ENCODE measurements around the gene MYL3. TPM values are rescaled to one million over a fixed set of nuclear protein-coding genes. Genes with fewer than 3 reads are reported as not detected.

Gene MYL3
- total and polyA plus RNA-seq, 5 donors from 2014 or later: not detected

DNA sequence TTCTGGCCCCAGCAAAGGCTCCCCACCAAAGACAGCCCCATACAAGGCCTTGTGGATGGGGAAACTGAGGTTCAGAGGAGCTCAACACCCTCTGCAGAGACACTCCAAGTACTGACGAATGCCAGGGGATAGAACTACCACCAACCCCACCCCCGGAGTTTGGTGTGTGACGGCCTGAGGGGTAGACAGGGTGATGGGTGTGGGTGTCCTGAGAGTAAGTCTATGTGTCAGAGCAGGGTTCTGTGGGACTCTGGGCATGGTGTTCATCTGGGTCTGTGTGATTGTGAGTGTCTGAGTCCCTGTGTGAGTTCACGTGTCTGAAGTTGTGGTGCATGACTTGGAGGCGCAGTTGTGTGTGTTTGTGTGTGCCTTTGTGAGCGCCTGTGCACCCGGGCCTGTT lies 21.7 kb upstream of the MYL3 start:
- no peaks in the 10 kb centered on the region for H3K36me3 ChIP-seq (ENCODE audit: control insufficient read depth, insufficient read depth, low read length)
- no peak overlapping the region for H3K27ac Mint-ChIP-seq
- H3K27me3 ChIP-seq (ENCODE audit: control insufficient read depth, insufficient read depth, low read length): peaks cover 15% of the 10 kb centered on the region
- peaks cover 0 to 3% (median 0%) of the 10 kb centered on the region in 7 donors for H3K9me3 Mint-ChIP-seq
- H3K27me3 Mint-ChIP-seq: peaks cover 67% of the 10 kb centered on the region
- H3K4me3 ChIP-seq (ENCODE audit: low read depth, low read length): no peak overlapping the region
- peaks cover 21% of the 10 kb centered on the region for H3K4me1 ChIP-seq (ENCODE audit: control insufficient read depth, insufficient read depth, low read length, poor library complexity, severe bottlenecking)
- H3K4me3 Mint-ChIP-seq: peak overlapping the region in 1 of 4 donors; percentile 52
- no peaks in the 10 kb centered on the region for H3K36me3 Mint-ChIP-seq
- no peak overlapping the region for H3K27ac ChIP-seq (ENCODE audit: insufficient read depth, low read length, poor library complexity, severe bottlenecking)
- no peak for DNase-seq
- no peaks in the 10 kb centered on the region for H3K9me3 ChIP-seq (ENCODE audit: control insufficient read depth in 2 of 2, low read length in 2 of 2)
- peaks cover 0 to 16% (median 3%) of the 10 kb centered on the region in 4 donors for H3K4me1 Mint-ChIP-seq
- ATAC-seq (ENCODE audit: low read depth in 2 of 2): no peak

DNA sequence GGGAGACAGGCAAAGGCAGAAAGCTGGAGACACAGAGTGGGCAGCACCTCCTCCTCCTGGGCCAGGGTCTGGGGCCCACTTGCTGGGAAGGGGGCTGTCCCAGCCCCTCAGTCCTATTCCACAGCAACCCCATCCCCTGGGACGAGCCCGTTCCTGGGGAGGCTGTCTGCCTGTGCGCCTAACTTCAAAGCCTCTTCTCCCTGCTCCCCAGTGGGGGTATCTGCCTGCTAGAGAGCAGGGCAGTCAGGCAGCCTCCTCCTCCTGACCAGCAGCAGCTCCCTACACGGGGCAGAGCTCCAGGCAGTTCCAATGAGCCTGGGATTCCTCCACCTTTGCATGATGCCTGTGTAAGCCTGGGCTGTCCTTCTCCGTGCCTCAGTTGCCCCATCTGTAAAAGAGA lies 21.2 kb upstream of the MYL3 start:
- Histone ChIP-seq H3K27ac (ENCODE audit: insufficient read depth, low read length, poor library complexity, severe bottlenecking) (no peak overlapping the region), H3K9me3 (ENCODE audit: control insufficient read depth in 2 of 2, low read length in 2 of 2) (no peaks in the 10 kb centered on the region), H3K36me3 (ENCODE audit: control insufficient read depth, insufficient read depth, low read length) (no peaks in the 10 kb centered on the region), H3K4me3 (ENCODE audit: low read depth, low read length) (no peak overlapping the region), H3K4me1 (ENCODE audit: control insufficient read depth, insufficient read depth, low read length, poor library complexity, severe bottlenecking) (peaks cover 21% of the 10 kb centered on the region), H3K27me3 (ENCODE audit: control insufficient read depth, insufficient read depth, low read length) (peaks cover 15% of the 10 kb centered on the region)
- Mint-ChIP-seq H3K4me1 (peaks cover 0 to 17% (median 3%) of the 10 kb centered on the region in 4 donors), H3K27me3 (peaks cover 64% of the 10 kb centered on the region), H3K9me3 (peaks cover 0 to 3% (median 0%) of the 10 kb centered on the region in 7 donors), H3K4me3 (peak overlapping the region in 1 of 4 donors; percentile 52), H3K36me3 (no peaks in the 10 kb centered on the region), H3K27ac (no peak overlapping the region)
- ATAC-seq (ENCODE audit: low read depth in 2 of 2): no peak
- DNase-seq: no peak

DNA sequence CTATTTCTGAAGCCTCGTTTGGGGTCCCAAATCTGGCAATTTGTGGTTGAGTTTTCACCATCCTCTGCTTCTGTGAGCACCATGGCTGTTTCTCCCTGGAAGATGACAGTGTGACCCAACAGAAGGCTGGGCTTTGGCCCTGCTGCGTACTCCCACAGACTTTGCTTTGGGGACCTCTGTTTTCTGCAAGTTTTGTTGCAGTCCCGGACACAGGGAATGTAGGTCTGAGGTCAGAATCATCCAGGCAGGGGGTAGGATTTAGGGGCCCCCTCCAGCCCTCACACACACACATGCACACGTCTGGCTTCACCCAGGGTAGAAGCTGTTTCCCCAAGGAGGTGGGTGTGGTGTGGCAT lies 20.6 kb upstream of the MYL3 start:
- Mint-ChIP-seq H3K4me3 (peak overlapping the region in 3 of 4 donors; percentile 48 to 58 (median 58)), H3K27ac (no peak overlapping the region), H3K36me3 (no peaks in the 10 kb centered on the region), H3K27me3 (peaks cover 62% of the 10 kb centered on the region), H3K9me3 (peaks cover 0 to 3% (median 0%) of the 10 kb centered on the region in 7 donors), H3K4me1 (peaks cover 0 to 17% (median 3%) of the 10 kb centered on the region in 4 donors)
- no peaks in the 10 kb centered on the region for H3K9me3 ChIP-seq (ENCODE audit: control insufficient read depth in 2 of 2, low read length in 2 of 2)
- peaks cover 21% of the 10 kb centered on the region for H3K4me1 ChIP-seq (ENCODE audit: control insufficient read depth, insufficient read depth, low read length, poor library complexity, severe bottlenecking)
- H3K36me3 ChIP-seq (ENCODE audit: control insufficient read depth, insufficient read depth, low read length): no peaks in the 10 kb centered on the region
- H3K27me3 ChIP-seq (ENCODE audit: control insufficient read depth, insufficient read depth, low read length): peaks cover 15% of the 10 kb centered on the region
- H3K4me3 ChIP-seq (ENCODE audit: low read depth, low read length): no peak overlapping the region
- ATAC-seq (ENCODE audit: low read depth in 2 of 2) (no peak), DNase-seq (no peak)
- no peak overlapping the region for H3K27ac ChIP-seq (ENCODE audit: insufficient read depth, low read length, poor library complexity, severe bottlenecking)

DNA sequence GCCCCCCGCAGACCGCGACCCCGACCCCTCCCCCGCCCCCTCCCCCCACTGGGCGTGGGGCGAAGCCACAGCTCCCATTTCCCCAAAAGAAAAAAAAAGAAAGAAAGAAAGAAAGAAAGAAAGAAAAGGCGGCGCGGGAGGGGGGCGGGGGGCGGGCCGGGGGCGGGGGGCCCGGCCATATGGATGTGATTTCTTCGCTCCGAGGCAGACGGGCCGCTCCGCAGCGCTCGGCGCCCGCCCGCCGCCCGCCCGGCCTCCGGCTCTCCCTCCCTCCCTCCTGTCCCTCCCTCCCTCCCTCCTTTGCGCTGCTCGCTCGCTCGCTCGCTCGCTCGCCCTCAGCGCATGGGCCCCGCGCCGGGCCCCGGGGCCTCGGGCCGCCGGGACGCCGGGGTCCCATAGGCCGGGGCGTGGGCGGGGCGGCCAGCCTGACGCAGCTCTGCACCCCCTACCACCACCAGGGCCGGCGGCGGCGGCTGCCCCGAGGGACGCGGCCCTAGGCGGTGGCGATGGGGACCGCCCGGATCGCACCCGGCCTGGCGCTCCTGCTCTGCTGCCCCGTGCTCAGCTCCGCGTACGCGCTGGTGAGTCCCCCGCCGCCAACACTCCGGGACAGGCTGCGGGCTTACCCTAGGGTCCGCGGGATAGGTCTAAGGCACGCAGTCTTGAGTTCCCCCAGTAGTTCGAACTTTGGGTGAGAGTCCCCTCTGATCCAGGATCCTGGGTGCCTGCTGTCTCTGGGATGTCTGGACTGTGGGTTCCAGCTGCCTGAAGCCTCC lies 20.0 kb upstream of the MYL3 start:
- H3K36me3 Mint-ChIP-seq: no peaks in the 10 kb centered on the region
- Histone ChIP-seq H3K4me3 (ENCODE audit: low read depth, low read length) (no peak overlapping the region), H3K27ac (ENCODE audit: insufficient read depth, low read length, poor library complexity, severe bottlenecking) (no peak overlapping the region), H3K27me3 (ENCODE audit: control insufficient read depth, insufficient read depth, low read length) (peaks cover 15% of the 10 kb centered on the region), H3K4me1 (ENCODE audit: control insufficient read depth, insufficient read depth, low read length, poor library complexity, severe bottlenecking) (peaks cover 21% of the 10 kb centered on the region), H3K9me3 (ENCODE audit: control insufficient read depth in 2 of 2, low read length in 2 of 2) (no peaks in the 10 kb centered on the region), H3K36me3 (ENCODE audit: control insufficient read depth, insufficient read depth, low read length) (no peaks in the 10 kb centered on the region)
- H3K27ac Mint-ChIP-seq: no peak overlapping the region
- ATAC-seq (ENCODE audit: low read depth in 2 of 2): no peak
- DNase-seq: no peak
- peaks cover 0 to 17% (median 3%) of the 10 kb centered on the region in 4 donors for H3K4me1 Mint-ChIP-seq
- H3K4me3 Mint-ChIP-seq: peak overlapping the region in 3 of 4 donors; percentile 48 to 58 (median 58)
- H3K9me3 Mint-ChIP-seq: peaks cover 0 to 3% (median 0%) of the 10 kb centered on the region in 7 donors
- H3K27me3 Mint-ChIP-seq: peaks cover 60% of the 10 kb centered on the region

DNA sequence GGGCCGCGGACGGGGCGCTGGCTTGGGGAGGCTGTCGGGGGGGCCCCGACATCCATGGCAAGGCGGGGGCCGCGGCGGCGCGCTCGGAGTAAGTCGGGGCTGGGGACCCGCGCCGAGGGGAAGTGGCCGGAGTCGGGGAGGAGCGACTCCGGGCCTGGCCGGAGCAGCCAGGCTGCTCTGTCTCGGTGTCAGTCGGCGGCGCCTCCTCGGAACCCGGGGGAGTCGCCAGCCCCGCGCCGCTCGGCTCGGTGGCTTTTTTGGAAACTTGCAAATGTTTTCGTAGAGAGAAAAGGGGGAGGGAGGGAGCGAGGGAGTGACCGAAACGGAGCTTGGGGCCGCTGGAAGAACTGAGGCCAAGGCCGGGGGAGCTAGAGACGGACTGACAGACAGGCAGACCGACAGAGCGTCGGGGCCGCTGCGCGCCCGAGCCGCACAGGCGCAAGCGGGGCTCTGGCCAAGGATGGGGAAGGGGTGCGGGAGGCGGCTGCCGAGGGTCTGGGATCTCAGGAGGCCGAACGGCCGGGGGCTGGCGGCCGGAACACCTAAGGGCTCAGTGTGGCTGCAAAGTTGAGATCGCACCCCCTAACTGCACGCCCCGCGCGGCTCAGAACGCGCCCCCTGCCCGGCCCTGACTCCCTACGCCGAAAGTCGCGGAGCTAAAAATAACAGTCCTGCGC lies 19.3 kb upstream of the MYL3 start:
- H3K36me3 Mint-ChIP-seq: no peaks in the 10 kb centered on the region
- no peak for ATAC-seq (ENCODE audit: low read depth in 2 of 2)
- H3K36me3 ChIP-seq (ENCODE audit: control insufficient read depth, insufficient read depth, low read length): no peaks in the 10 kb centered on the region
- no peak overlapping the region for H3K27ac ChIP-seq (ENCODE audit: insufficient read depth, low read length, poor library complexity, severe bottlenecking)
- H3K27ac Mint-ChIP-seq: no peak overlapping the region
- H3K4me1 Mint-ChIP-seq: peaks cover 0 to 17% (median 3%) of the 10 kb centered on the region in 4 donors
- no peaks in the 10 kb centered on the region for H3K9me3 ChIP-seq (ENCODE audit: control insufficient read depth in 2 of 2, low read length in 2 of 2)
- no peak for DNase-seq
- H3K4me3 Mint-ChIP-seq: peak overlapping the region in 3 of 4 donors; percentile 70 to 77 (median 71)
- peaks cover 0 to 3% (median 0%) of the 10 kb centered on the region in 7 donors for H3K9me3 Mint-ChIP-seq
- H3K4me1 ChIP-seq (ENCODE audit: control insufficient read depth, insufficient read depth, low read length, poor library complexity, severe bottlenecking): peaks cover 21% of the 10 kb centered on the region
- H3K27me3 Mint-ChIP-seq: peaks cover 53% of the 10 kb centered on the region
- H3K27me3 ChIP-seq (ENCODE audit: control insufficient read depth, insufficient read depth, low read length): peaks cover 15% of the 10 kb centered on the region
- no peak overlapping the region for H3K4me3 ChIP-seq (ENCODE audit: low read depth, low read length)

DNA sequence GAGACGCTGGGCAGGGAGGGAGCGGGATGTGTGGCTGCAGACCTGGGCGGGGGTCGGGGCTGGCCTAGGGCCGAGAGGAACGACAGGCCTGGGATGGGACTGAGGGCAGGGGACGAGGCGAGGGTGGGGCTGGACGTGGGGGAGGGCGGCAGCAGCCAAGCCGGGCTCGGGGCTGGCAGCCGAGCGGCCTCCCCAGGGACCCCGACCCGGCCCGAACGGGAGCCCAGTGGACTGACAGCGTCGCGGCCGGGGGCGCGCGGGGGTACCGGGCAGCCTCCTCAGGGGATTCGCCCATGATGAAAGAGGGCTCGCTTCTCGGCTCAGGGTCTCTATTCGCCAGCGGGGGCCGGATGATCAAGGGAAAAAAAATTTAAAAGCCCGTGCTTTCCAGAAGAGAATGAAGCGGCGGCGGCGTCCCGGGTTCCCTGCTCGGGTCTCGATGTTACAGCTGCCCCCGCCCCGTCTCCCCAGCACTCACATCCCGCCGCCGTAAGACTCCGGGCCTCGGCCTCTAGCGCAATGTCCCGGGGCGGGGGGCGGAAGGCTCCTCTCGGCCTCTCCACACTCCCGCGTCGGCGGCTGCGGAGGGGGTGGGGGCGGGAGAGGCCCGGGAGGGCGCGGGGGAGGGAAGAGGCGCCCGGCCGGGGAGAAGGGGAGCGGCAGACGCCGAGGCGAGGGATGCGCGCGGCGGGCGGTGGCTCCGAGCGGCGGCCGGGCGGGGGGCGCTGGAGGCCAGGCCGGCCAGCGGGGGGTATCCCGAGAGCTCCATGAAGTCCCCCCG lies 18.5 kb upstream of the MYL3 start:
- H3K27me3 Mint-ChIP-seq: peaks cover 46% of the 10 kb centered on the region
- no peak overlapping the region for H3K4me3 ChIP-seq (ENCODE audit: low read depth, low read length)
- no peak overlapping the region for H3K27ac ChIP-seq (ENCODE audit: insufficient read depth, low read length, poor library complexity, severe bottlenecking)
- peaks cover 21% of the 10 kb centered on the region for H3K4me1 ChIP-seq (ENCODE audit: control insufficient read depth, insufficient read depth, low read length, poor library complexity, severe bottlenecking)
- ATAC-seq (ENCODE audit: low read depth in 2 of 2) (no peak), DNase-seq (no peak)
- no peaks in the 10 kb centered on the region for H3K9me3 ChIP-seq (ENCODE audit: control insufficient read depth in 2 of 2, low read length in 2 of 2)
- no peaks in the 10 kb centered on the region for H3K36me3 ChIP-seq (ENCODE audit: control insufficient read depth, insufficient read depth, low read length)
- peaks cover 0 to 3% (median 0%) of the 10 kb centered on the region in 7 donors for H3K9me3 Mint-ChIP-seq
- H3K27ac Mint-ChIP-seq: no peak overlapping the region
- peaks cover 0 to 17% (median 3%) of the 10 kb centered on the region in 4 donors for H3K4me1 Mint-ChIP-seq
- H3K4me3 Mint-ChIP-seq: peak overlapping the region in 3 of 4 donors; percentile 59 to 82 (median 75)
- H3K27me3 ChIP-seq (ENCODE audit: control insufficient read depth, insufficient read depth, low read length): peaks cover 15% of the 10 kb centered on the region
- no peaks in the 10 kb centered on the region for H3K36me3 Mint-ChIP-seq

DNA sequence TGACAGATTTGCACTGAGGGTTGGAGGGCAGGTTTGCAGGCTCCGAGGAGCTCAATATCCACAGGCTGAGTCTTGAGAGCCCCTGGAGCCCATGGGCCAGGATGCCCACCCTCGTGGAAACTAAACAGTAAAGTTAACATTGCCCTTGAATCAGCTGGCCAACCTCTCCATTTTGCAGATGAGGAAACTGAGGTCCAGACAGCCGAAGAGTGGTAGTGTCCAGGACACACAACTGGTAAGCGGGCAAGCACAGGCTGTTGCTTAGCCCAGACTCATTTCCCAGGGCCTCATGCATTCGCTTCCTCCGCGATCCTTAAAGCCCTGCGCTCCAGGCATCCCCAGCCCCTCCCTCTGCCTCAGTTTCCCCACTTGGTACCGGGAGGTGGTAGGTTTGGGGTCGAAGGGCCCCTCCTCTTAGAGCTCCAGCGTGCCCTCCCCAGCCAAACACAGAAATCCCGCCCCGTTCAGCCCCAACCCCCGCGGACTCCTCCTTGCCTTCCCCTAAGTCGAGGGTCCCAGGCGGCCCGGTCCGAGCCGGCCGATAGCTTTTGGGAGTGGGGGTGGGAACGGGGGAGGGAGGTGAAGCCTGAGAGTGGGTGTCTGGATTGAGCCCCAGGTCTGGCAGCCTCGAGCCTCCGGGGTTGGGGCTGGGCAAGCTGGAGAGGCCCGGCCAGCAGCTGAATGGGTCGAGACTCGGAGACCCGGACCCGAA lies 17.8 kb upstream of the MYL3 start:
- H3K36me3 ChIP-seq (ENCODE audit: control insufficient read depth, insufficient read depth, low read length): no peaks in the 10 kb centered on the region
- Mint-ChIP-seq H3K9me3 (peaks cover 0 to 3% (median 0%) of the 10 kb centered on the region in 7 donors), H3K36me3 (no peaks in the 10 kb centered on the region), H3K27ac (no peak overlapping the region), H3K4me1 (peaks cover 0 to 17% (median 3%) of the 10 kb centered on the region in 4 donors), H3K4me3 (peak overlapping the region in 3 of 4 donors; percentile 53 to 70 (median 61)), H3K27me3 (peaks cover 43% of the 10 kb centered on the region)
- peaks cover 15% of the 10 kb centered on the region for H3K27me3 ChIP-seq (ENCODE audit: control insufficient read depth, insufficient read depth, low read length)
- no peak overlapping the region for H3K4me3 ChIP-seq (ENCODE audit: low read depth, low read length)
- H3K9me3 ChIP-seq (ENCODE audit: control insufficient read depth in 2 of 2, low read length in 2 of 2): no peaks in the 10 kb centered on the region
- H3K27ac ChIP-seq (ENCODE audit: insufficient read depth, low read length, poor library complexity, severe bottlenecking): no peak overlapping the region
- no peak for ATAC-seq (ENCODE audit: low read depth in 2 of 2)
- DNase-seq: no peak
- peaks cover 21% of the 10 kb centered on the region for H3K4me1 ChIP-seq (ENCODE audit: control insufficient read depth, insufficient read depth, low read length, poor library complexity, severe bottlenecking)
